ENCODE measurements around the gene SHISAL2B.

DNA sequence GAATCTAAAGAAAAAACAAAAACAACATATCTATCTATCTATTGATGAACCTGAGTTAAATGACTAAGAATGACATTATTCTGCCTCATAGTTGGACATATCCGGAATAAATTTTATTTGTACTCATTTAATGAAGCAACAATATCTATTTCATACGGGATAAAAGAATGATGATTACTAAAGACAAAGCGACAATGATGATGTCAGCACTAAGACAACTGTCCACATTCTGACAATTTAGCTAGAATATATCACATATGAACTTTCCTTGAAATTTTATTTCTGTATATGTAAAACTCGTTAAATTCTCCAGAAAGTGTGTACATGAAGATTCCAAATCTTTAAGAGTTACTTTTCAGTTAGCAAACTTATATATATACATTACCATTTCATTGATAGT is 23.2 kb upstream of the SHISAL2B start:
- TF ChIP-seq POLR2A (IDR thresholded peaks at IDR 0.05), result no peak
- TF ChIP-seq, protein P1, sequence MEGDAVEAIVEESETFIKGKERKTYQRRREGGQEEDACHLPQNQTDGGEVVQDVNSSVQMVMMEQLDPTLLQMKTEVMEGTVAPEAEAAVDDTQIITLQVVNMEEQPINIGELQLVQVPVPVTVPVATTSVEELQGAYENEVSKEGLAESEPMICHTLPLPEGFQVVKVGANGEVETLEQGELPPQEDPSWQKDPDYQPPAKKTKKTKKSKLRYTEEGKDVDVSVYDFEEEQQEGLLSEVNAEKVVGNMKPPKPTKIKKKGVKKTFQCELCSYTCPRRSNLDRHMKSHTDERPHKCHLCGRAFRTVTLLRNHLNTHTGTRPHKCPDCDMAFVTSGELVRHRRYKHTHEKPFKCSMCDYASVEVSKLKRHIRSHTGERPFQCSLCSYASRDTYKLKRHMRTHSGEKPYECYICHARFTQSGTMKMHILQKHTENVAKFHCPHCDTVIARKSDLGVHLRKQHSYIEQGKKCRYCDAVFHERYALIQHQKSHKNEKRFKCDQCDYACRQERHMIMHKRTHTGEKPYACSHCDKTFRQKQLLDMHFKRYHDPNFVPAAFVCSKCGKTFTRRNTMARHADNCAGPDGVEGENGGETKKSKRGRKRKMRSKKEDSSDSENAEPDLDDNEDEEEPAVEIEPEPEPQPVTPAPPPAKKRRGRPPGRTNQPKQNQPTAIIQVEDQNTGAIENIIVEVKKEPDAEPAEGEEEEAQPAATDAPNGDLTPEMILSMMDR (IDR thresholded peaks at IDR 0.05), result no peak
